ENCODE measurements around the gene SEC62.

Gene SEC62

DNA sequence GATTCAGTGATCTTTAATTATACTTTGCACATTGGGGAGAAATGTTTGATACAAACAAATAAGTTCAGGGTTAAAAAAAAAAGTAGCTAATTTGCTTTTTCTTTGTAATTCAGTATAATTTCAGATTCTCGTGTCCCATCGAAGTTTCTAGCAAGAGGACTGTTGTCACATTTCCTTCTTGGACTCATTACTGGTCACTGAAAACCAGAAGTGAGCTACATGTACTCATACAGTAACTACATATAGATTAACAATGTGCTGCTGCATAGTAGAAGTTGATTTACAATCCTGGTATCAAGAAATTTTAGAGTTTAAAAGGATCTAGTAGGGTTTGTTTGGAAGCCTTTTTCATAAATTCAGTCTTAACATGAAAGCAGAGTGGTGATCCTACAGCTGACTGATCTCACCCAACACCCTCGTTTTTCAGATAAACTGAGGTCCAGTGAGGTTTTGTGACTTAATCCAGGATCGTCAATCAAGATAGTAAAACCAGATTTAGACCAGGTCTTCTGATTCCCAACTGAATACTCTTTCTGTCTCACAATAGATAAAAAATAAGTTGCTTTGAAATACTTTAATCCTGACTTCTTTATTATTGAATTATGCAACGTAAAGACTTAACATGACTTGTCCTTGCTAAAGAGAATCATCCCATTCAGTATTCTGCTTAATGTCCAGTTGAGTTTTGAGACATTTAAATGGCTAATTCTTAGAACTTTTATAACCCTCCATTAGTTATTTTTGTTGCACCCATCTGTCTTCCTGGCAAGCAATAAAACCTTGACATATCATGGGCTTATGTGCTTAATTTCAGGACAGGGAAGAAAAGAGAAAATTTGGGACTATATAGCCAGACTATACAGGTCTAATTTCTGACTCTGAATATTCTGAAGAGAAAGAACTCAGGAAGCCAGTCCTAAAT is 2.8 kb downstream of the SEC62 start:
- TF ChIP-seq, protein P1, sequence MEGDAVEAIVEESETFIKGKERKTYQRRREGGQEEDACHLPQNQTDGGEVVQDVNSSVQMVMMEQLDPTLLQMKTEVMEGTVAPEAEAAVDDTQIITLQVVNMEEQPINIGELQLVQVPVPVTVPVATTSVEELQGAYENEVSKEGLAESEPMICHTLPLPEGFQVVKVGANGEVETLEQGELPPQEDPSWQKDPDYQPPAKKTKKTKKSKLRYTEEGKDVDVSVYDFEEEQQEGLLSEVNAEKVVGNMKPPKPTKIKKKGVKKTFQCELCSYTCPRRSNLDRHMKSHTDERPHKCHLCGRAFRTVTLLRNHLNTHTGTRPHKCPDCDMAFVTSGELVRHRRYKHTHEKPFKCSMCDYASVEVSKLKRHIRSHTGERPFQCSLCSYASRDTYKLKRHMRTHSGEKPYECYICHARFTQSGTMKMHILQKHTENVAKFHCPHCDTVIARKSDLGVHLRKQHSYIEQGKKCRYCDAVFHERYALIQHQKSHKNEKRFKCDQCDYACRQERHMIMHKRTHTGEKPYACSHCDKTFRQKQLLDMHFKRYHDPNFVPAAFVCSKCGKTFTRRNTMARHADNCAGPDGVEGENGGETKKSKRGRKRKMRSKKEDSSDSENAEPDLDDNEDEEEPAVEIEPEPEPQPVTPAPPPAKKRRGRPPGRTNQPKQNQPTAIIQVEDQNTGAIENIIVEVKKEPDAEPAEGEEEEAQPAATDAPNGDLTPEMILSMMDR (IDR thresholded peaks at IDR 0.05; ENCODE audit: low read depth, low read length): no peak
- TF ChIP-seq MYC (IDR thresholded peaks at IDR 0.05; ENCODE audit: low read depth, low read length) (no peak), POLR2A (IDR thresholded peaks at IDR 0.05; ENCODE audit: extremely low read depth, insufficient read length) (no peak)
- TF ChIP-seq, protein P2, sequence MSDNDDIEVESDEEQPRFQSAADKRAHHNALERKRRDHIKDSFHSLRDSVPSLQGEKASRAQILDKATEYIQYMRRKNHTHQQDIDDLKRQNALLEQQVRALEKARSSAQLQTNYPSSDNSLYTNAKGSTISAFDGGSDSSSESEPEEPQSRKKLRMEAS (IDR thresholded peaks at IDR 0.05; ENCODE audit: low read depth, low read length): no peak
- no peak for DNase-seq (ENCODE audit: low read depth)
- H3K4me3 ChIP-seq (ENCODE audit: low read depth, low read length): peak overlapping the region; percentile 91

DNA sequence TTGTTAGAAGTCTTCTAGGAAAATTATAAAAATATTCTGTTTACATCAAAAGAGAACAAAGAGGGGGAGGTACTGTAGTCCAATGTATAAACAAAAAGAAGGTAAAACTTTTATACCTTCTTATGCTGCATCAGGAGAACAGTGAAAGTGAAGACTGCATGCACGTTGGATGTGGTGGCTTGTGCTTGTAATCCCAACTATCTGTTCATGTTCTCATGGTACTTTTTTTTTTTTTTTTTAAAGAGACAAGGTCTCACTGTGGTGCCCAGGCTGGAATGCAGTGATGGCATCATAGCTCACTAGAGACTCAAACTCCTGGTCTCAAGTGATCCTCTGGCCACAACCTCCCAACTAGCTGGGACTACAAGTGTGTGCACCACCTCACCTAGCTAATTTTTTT is 4.2 kb downstream of the SEC62 start:
- TF ChIP-seq, protein P2 (IDR thresholded peaks at IDR 0.05; ENCODE audit: low read depth, low read length): no peak
- TF ChIP-seq MYC (IDR thresholded peaks at IDR 0.05; ENCODE audit: low read depth, low read length) (no peak), POLR2A (IDR thresholded peaks at IDR 0.05; ENCODE audit: extremely low read depth, insufficient read length) (no peak)
- TF ChIP-seq, protein P1 (IDR thresholded peaks at IDR 0.05; ENCODE audit: low read depth, low read length): no peak
- no peak overlapping the region for H3K4me3 ChIP-seq (ENCODE audit: low read depth, low read length)
- no peak for DNase-seq (ENCODE audit: low read depth)

DNA sequence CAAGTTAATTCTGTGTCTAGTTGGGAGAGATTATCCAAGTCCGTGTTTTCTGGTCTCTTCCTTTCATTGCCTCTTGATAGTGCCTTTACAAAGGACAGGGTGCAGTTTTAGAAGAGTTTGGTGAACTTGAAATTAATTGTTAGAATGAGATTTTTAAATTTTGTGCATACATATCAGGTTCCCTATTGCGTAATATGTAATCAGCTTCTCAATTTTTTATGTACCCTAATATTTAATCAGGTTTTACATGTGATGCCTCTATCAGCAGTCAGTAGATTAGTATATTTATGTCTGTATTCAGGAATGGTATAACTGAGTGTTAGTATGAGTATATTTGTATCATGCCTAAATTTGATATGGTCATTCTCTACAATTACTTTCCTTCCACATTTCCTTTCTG is 4.9 kb downstream of the SEC62 start:
- no peak overlapping the region for H3K4me3 ChIP-seq (ENCODE audit: low read depth, low read length)
- no peak for DNase-seq (ENCODE audit: low read depth)
- TF ChIP-seq, protein P2 (IDR thresholded peaks at IDR 0.05; ENCODE audit: low read depth, low read length): no peak
- TF ChIP-seq, protein P1 (IDR thresholded peaks at IDR 0.05; ENCODE audit: low read depth, low read length): no peak
- no peak for TF ChIP-seq POLR2A (IDR thresholded peaks at IDR 0.05; ENCODE audit: extremely low read depth, insufficient read length)
- no peak for TF ChIP-seq MYC (IDR thresholded peaks at IDR 0.05; ENCODE audit: low read depth, low read length)

DNA sequence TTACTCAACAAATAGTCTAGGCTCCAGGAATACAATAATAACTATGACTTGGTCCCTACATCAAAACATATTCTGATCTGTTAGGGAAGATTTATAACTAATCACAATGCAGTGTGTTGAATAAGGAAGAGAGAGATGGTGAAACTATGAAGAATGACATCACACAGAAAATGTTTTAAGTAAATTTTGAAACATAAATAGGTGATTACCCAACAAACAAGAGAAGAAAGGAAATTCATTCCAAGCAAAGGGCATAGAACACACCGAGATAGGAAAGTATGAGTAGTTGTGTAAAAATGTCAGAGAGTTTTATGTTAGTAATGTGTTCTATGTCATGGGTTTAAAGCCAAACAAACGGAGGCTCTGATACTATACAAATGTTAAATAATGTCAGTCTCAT is 13.4 kb downstream of the SEC62 start:
- no peak overlapping the region for H3K4me3 ChIP-seq (ENCODE audit: low read depth, low read length)
- TF ChIP-seq, protein P1 (IDR thresholded peaks at IDR 0.05; ENCODE audit: low read depth, low read length): no peak
- no peak for DNase-seq (ENCODE audit: low read depth)

DNA sequence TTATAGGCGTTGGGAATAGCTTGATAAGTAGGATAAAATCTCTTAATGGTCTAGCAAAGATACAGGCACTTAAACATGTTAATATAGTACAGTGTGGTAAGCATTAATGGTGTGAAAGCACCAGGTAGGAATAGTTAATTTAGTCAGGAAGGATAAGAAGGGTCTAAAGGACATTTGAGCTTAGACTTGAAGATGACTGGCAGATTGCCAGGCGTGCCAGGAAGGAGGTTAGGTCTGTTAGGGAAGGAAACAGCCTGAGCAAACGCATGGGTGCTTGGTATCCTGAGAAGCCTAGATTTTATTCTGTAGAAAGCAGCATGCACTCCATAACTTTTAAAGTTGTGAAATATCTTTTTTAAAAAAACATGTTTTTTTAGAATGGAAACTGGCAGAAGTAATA is 17.7 kb downstream of the SEC62 start:
- TF ChIP-seq, protein P2 (IDR thresholded peaks at IDR 0.05; ENCODE audit: low read depth, low read length): no peak
- no peak for TF ChIP-seq POLR2A (IDR thresholded peaks at IDR 0.05; ENCODE audit: extremely low read depth, insufficient read length)
- TF ChIP-seq MYC (IDR thresholded peaks at IDR 0.05; ENCODE audit: low read depth, low read length): no peak
- TF ChIP-seq, protein P1 (IDR thresholded peaks at IDR 0.05; ENCODE audit: low read depth, low read length): no peak
- no peak overlapping the region for H3K4me3 ChIP-seq (ENCODE audit: low read depth, low read length)

More for the DNA sequence above, 17.7 kb downstream of the SEC62 start:
- DNase-seq (ENCODE audit: low read depth): no peak

Data from NB4 (cell line).